HG03196 (cell line): ENCODE results near the gene KCNC4.

ENCODE experiments used
- ATAC-seq: cut with Tn5 transposase; IDR thresholded peaks from one replicate; pipeline ENCODE4 v1.9.1; 2021; ENCODE audit not compliant: unreplicated experiment

Gene KCNC4

GRCh38 chr1:110188035-110188618 is 22.0 kb upstream of the KCNC4 start:
- no peak for ATAC-seq

DNA sequence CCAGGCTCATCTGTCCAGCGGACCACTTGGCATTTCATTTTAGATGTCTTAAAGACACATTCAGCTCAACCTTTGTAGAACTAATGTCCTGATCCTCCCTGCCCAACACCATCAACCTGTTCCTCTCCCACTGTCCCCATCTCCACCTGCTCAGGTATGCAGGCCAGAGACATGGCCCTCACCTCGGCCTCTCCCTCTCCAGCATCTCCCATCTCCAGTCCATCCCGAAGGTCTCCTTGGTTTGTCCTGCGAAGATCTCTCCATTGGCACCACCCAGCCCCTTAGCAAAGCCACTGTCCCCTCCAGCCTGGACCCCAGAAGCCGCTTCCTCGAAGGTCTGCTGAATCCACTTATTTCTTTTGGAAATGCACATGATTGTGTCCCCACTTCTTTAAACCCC is 20.9 kb upstream of the KCNC4 start:
- ATAC-seq, result no peak

- ATAC-seq, result no peak
These were observed 19.7 kb upstream of the KCNC4 start for GRCh38 chr1:110190282-110190929.

- no peak for ATAC-seq
These were observed 17.6 kb upstream of the KCNC4 start for GRCh38 chr1:110192541-110192940.

DNA sequence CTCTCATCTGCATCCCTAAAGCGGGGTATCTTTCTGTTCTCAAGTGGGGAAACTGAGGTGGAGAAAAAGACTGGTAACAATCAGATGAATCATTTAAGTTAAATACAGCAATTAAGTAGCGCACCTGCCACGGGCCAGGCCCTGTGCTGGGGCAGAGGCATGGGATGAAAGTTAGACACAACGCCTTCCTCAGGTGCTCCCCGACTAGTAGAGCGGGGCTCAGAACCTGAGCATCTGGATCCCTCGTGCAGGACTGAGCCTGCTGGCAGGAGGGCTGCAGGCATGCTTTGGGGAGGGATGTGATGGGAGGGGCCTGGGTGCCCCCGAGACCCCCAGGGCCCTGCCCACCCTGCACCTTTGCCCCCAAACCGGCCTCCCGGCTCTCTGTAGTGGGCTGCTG is 14.9 kb upstream of the KCNC4 start:
- no peak for ATAC-seq

GRCh38 chr1:110196917-110197765 is 13.0 kb upstream of the KCNC4 start:
- no peak for ATAC-seq

DNA sequence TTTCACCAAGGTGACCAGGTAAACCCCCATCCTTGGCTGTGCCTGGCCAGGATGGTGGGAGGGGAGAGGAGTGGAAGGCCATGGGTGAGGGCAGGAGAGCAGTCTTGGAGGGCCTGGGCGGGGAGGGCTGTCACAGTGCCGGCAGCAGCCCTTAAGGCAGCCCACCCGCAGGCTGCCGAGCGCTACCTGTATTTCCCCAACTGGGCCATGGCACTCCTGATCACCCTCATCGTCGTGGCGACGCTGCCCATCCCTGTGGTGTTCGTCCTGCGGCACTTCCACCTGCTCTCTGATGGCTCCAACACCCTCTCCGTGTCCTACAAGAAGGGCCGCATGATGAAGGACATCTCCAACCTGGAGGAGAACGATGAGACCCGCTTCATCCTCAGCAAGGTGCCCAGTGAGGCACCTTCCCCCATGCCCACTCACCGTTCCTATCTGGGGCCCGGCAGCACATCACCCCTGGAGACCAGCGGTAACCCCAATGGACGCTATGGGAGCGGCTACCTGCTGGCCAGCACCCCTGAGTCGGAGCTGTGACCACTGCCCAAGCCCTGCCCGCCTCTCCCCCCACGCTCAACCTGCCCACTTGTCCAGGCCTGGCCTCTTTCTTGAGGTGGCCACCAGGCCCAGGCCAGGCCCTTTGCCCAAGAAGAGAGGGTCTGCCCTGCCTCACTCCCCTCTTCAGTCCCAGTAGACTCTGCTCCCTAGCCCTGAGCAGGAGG is 12.0 kb upstream of the KCNC4 start:
- no peak for ATAC-seq

GRCh38 chr1:110198746-110199145 is 11.4 kb upstream of the KCNC4 start:
- ATAC-seq, result no peak

- no peak for ATAC-seq
These were observed 9.9 kb upstream of the KCNC4 start for GRCh38 chr1:110200190-110200589.

DNA sequence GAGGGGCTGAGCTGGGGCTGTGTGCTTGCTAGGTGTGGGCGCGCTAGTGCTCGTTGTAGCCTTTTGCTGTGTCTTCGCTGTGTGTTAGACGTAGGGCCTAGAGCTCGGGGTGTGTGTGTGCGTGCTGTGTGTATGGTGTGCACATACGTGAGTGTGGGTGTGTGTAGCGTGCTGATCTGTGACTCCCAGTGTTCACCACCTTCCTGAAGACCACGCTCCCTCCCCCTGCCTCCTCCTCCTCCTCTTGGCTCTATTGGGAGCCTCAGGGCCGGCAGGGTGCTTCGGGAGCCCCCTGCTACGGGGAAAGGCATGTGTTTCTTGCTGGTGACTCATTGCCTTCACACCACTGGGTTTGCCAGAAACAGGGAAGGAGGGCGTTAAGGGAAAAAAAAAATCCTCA is 9.4 kb upstream of the KCNC4 start:
- ATAC-seq, result no peak

DNA sequence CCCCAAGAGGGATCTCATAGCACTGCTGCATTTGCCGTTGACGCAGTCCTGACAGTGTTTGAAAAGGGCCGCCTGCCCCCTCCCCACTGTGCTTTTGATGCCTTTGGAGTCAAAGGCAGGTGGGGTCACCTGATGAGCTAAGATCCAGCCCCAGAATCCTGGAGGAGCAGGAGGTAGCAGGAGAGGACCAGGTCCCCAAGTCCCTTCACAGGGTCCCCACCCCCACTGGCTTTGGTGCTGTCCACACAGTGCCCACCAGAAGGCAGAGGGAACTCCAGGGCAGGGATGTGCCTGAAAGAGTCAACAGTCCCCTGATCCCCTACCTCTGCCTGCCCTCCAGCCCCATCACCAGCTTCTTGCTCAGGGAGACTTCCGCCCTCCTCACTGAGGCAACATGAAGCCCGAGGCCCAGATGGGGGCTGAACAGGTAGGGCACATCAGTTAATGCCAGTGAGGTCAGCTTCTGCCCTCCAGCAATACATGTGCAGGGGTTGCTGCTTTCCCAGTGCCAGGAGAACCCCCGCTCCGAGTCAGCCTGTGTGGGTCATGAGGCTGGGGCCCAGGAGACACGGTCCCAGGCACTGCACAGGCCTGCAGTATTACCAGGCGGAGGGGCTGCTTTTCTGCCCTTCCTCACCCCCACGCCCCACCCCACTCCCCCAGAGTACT is 8.8 kb upstream of the KCNC4 start:
- ATAC-seq, result no peak

GRCh38 chr1:110203021-110203661 is 7.0 kb upstream of the KCNC4 start:
- no peak for ATAC-seq

DNA sequence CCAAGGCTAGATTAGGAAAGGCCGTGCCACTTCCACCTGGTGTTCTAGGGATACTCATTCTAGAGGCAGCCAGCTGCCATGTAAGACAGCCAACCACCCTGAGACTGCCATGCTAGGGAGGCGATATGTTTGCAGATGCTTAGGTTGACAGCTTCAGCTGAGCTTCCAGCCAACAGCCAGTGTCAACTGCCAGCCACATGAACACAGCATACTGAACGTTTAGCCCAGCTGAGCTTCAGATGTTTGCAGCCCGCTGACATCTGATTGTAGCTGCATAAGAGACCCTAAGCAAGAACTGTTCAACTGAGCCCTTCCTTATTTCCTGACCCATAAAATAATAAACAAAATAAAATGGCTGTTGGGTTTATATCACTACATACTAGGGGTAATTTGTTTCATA is 5.0 kb upstream of the KCNC4 start:
- ATAC-seq, result no peak

DNA sequence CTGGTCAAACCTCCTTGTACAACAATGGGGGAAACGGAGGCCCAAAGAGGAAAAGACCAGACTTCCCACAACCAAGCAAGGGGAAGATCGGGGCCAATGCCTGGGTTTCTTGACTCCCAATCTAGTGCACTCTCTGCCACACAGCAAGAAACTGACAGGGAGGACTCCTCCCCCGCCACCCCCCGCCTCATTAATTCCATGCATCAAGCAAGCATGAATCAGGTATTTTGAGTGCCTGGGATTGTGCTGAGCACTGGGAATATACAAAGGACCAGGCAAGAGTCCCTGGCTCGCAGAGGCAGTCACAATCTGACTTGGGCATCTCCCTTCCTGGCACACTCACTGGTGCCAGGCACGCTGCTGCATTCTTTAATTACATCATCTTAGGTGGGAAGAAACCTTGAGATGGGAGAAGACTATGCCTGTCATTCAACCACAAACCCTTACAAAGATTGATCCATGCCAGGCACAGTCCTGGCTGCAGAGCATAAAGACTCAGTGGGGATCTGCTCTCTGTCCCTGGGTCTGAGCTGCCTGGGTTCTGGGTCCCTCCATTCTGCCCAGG is 4.4 kb upstream of the KCNC4 start:
- no peak for ATAC-seq

GRCh38 chr1:110206261-110206920 is 3.7 kb upstream of the KCNC4 start:
- ATAC-seq, result no peak

DNA sequence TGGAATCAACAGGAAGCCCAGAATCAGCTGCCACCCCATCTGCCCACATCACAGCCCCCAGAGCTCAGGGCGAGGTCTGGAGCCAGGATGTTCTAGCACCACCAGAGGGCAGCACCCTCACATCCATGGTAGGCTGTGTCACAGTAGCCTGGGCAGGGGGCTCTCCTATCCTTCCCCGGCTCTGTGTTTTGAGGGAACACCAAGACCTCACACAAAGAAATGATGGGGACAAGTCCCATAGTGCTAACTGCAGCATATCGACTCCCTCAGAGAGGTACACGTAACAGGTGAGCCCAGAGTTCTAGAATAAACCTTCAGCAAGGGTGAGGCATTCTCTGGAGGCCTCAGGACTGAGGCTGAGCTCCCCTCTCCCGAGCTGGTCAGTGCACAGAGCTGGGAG is 2.3 kb upstream of the KCNC4 start:
- ATAC-seq, result no peak

GRCh38 chr1:110208916-110209645 is 1.0 kb upstream of the KCNC4 start:
- no peak for ATAC-seq

GRCh38 chr1:110210604-110211495 is 736 bp downstream of the KCNC4 start:
- peak; percentile 14 for ATAC-seq
